ENCODE results near the gene PLXNB2. TPM values are rescaled to one million over a fixed set of nuclear protein-coding genes. Genes with fewer than 3 reads are reported as not detected.
A peak's percentile ranks its signal among the peaks of the same experiment; 100 is the strongest.

PLXNB2 gene
- total and polyA plus RNA-seq, 3 donors from 2014 or later, result 98.0 to 243 (median 219) TPM

DNA sequence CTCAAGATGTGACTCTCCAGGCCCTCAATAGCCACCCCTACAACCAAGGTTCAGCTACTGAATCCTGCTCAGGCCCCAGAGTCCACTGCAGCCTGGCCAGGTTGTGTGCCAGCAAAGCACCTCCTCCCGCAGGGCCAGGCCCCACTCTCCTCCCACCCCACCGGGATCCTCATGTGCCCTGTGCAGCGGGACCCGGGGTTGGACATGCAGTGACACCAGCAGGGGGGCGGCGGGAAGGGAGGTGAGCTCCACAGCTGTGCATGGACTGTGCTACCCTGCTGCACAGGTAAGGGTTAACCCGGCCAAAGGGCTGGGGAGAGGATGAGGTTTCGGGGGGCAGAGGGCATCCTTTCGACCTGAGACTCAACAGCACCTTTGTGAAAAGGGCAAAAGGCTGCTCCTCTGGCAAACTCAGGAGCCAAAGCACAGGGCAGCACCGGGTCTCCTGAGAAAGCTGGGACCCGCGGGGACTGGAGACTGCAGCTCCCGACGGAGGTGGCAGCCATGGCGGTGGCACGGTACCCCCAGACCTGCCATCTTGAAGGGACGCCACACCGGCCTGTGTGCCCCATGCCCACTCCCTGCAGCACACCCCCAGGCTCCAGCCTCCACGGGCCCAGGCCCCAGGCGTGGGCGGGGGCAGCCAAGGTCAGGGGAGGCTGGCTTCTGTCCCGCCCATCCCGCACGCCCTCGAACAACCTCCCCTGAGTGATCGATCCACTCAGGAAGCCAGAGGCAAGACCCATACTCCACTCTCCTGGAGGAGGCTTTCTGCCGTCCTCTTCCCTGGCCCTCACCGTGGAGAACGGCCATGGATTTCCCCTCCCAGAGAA lies 10.6 kb downstream of the PLXNB2 start:
- H3K27ac ChIP-seq, result no peak overlapping the region
- H3K4me1 ChIP-seq, result peaks cover 78% of the 10 kb centered on the region
- TF ChIP-seq, protein P1, sequence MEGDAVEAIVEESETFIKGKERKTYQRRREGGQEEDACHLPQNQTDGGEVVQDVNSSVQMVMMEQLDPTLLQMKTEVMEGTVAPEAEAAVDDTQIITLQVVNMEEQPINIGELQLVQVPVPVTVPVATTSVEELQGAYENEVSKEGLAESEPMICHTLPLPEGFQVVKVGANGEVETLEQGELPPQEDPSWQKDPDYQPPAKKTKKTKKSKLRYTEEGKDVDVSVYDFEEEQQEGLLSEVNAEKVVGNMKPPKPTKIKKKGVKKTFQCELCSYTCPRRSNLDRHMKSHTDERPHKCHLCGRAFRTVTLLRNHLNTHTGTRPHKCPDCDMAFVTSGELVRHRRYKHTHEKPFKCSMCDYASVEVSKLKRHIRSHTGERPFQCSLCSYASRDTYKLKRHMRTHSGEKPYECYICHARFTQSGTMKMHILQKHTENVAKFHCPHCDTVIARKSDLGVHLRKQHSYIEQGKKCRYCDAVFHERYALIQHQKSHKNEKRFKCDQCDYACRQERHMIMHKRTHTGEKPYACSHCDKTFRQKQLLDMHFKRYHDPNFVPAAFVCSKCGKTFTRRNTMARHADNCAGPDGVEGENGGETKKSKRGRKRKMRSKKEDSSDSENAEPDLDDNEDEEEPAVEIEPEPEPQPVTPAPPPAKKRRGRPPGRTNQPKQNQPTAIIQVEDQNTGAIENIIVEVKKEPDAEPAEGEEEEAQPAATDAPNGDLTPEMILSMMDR (IDR thresholded peaks at IDR 0.05), result no peak
- TF ChIP-seq POLR2A (IDR thresholded peaks at IDR 0.05), result no peak
- 57 to 69% methylated on average over 18 to 29 of the region's 29 CpGs for WGBS, 2 donors
- no peaks in the 10 kb centered on the region for H3K27me3 ChIP-seq
- no peaks in the 10 kb centered on the region for H3K9me3 ChIP-seq
- DNase-seq, result no peak
- no peak overlapping the region for H3K4me3 ChIP-seq
- intact Hi-C loops (cut with DNase I; ENCODE audit: low total_unique reads), result no loop called here
- no peaks in the 10 kb centered on the region for H3K36me3 ChIP-seq (ENCODE audit: low read depth, missing control alignments)

DNA sequence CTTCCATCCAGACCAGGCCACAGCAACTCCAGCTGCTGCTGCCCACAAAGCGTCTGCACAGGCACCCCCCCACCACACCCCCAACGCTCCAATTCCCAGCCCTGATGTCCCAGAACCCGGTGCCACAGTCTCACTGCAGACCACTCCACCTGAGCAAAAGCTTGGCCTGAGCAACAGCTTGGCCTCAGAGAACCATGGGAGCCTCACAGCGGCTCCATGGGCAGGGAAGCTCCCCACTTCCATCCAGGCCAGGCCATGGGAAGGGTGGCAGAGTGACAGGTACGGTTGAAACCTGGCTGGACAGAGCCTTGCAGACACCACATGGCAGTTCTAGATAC lies 13.2 kb downstream of the PLXNB2 start:
- intact Hi-C loops (cut with DNase I; ENCODE audit: low total_unique reads), result no loop called here
- WGBS, 2 donors, result 58% methylated on average over 5 of the region's 5 CpGs; no CpG with 5 or more reads in 1 of the 2 donors
- no peak for DNase-seq
- Histone ChIP-seq H3K27ac (peak overlapping the region; percentile 59 to 72), H3K9me3 (no peaks in the 10 kb centered on the region), H3K4me1 (peaks cover 61% of the 10 kb centered on the region), H3K4me3 (no peak overlapping the region), H3K36me3 (ENCODE audit: low read depth, missing control alignments) (no peaks in the 10 kb centered on the region), H3K27me3 (no peaks in the 10 kb centered on the region)
- TF ChIP-seq, protein P1 (IDR thresholded peaks at IDR 0.05), result no peak
- TF ChIP-seq POLR2A (IDR thresholded peaks at IDR 0.05), result no peak

DNA sequence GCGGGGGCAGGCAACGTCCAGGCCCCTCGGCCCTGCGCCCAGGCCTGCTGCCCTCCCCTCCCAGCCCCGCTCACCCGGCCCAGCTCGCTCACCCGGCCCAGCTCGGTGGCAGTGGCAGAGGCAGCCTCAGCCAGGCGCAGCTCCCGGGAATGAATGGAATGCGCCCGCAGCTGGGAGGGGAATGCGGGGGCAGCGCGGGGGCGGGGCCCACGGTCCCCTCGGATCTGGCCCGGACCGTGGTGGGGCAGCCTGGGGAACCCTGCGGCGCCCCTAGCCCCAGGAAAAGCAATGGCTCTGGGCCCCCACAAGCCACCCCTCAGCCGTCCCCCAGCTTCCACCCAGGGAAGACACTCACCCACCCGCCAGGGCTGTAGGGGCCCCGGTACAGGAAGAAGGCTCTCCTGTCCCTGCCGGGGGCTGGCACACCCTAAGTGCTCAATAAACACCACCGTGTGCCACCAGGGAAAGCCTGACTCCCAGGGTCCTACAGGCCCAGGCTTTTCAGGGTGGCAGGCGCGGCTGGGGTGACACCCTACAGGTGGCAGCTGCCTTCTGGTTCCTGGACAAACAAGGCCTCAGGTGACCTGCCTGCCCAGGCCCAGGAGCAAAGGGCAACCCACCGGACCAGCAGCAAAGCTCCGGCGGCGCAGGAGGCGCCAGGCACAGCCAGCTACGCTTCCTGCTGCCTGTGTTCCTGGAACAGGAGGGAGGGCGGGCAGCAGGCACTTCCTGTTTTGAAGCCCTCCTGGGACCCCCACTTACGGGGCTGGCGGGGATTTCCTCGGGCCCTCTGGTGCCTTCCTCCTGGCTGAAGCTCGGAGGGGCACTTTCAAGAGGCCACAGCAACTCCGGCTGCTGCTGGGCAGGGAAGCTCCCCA lies 13.8 kb downstream of the PLXNB2 start:
- DNase-seq, result peak; percentile 63
- H3K4me3 ChIP-seq, result no peak overlapping the region
- H3K27me3 ChIP-seq, result no peaks in the 10 kb centered on the region
- intact Hi-C loops (cut with DNase I; ENCODE audit: low total_unique reads), result no loop called here
- no peaks in the 10 kb centered on the region for H3K9me3 ChIP-seq
- H3K4me1 ChIP-seq, result peaks cover 56% of the 10 kb centered on the region
- 36% methylated on average over 39 of the region's 42 CpGs; no CpG with 5 or more reads in 1 of the 2 donors for WGBS, 2 donors
- H3K27ac ChIP-seq, result peak overlapping the region; percentile 59 to 72
- TF ChIP-seq, protein P1 (IDR thresholded peaks at IDR 0.05), result no peak
- no peaks in the 10 kb centered on the region for H3K36me3 ChIP-seq (ENCODE audit: low read depth, missing control alignments)

DNA sequence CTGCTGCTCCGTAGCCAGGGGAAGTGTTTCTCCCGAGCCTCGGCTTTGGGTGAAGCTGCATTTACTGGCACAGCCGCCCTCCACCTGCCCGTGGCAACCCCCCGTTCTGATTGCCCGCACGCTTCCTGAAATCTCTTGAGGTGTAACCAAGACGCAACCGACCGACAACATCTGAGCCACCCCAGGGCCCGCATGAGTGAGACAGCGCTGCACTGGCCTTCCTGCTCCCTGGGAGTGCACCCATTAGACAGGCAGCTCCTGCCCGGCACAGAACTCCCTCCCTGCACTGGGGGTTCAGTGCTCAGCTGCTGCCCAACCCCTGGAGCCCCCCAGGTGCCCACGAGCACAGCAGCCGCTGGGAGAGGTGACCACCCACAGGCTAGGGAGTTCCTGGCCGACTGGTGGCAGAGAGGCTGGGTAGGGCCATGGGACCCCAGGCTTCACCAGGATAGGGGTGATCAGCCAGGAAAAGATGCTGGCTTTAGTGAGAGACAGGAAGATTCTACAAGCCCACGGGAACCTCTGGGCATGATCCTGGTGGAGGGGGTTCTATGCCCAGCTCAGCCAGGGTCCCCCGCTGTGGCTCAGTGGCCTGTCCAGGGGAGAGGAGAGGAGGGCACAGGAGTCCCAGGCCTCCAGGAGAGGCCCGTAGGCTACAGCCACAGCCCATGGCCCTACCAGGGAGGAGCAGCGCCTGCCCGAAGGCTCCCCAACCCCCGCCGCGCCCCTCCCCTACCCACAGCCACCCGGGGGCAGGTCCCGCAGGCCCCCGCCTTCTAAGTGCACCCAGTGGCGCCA lies 14.6 kb downstream of the PLXNB2 start:
- no peak for TF ChIP-seq POLR2A (IDR thresholded peaks at IDR 0.05)
- TF ChIP-seq, protein P1 (IDR thresholded peaks at IDR 0.05), result no peak
- H3K27me3 ChIP-seq, result no peaks in the 10 kb centered on the region
- H3K27ac ChIP-seq, result peak overlapping the region; percentile 59 to 72
- peaks cover 47% of the 10 kb centered on the region for H3K4me1 ChIP-seq
- no peak overlapping the region for H3K4me3 ChIP-seq
- no peak for DNase-seq
- H3K9me3 ChIP-seq, result no peaks in the 10 kb centered on the region
- WGBS, 2 donors, result 58 to 72% methylated on average over 7 to 29 of the region's 29 CpGs
- no peaks in the 10 kb centered on the region for H3K36me3 ChIP-seq (ENCODE audit: low read depth, missing control alignments)
- intact Hi-C loops (cut with DNase I; ENCODE audit: low total_unique reads), result no loop called here
